SIG-M5 (cell line): Measurements from ENCODE around the gene GPR101.

ENCODE experiments used
- DNase-seq: peaks from one replicate; lab custom pipeline; 2025; lab: John Stamatoyannopoulos, UW

GPR101 gene, protein sequence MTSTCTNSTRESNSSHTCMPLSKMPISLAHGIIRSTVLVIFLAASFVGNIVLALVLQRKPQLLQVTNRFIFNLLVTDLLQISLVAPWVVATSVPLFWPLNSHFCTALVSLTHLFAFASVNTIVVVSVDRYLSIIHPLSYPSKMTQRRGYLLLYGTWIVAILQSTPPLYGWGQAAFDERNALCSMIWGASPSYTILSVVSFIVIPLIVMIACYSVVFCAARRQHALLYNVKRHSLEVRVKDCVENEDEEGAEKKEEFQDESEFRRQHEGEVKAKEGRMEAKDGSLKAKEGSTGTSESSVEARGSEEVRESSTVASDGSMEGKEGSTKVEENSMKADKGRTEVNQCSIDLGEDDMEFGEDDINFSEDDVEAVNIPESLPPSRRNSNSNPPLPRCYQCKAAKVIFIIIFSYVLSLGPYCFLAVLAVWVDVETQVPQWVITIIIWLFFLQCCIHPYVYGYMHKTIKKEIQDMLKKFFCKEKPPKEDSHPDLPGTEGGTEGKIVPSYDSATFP

GRCh38 chrX:137033774-137034507, at the start of gene GPR101:
Gene GPR101 (minus strand): TSS chrX:137033995. CDS start chrX:137031674, 2,321 bp downstream.
- no peak for DNase-seq

GRCh38 chrX:137081239-137081638, 47.4 kb upstream of the GPR101 start:
- DNase-seq, result no peak

DNA sequence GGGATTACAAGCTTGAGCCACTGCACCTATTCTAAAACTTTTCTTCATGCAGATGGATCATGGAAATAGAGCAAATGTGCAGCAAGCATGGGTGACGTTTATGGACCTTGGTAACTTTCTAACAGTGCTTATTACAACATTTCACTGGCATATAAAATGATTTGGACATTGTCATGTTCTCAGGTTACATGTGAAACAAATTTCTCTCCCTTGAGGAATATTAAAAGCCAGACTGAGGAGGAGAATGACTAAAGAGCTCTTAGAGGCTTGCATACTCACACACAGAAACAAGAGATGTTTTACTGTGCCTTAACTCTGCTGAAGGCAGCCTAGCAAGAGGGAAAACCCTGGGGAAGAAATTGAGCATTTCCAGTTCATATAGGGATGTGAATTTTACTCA, 38.6 kb upstream of the GPR101 start:
- no peak for DNase-seq

- no peak for DNase-seq
Measured at GRCh38 chrX:137071596-137071995, 37.8 kb upstream of the GPR101 start.

GRCh38 chrX:137067147-137067546, 33.4 kb upstream of the GPR101 start:
- no peak for DNase-seq

DNA sequence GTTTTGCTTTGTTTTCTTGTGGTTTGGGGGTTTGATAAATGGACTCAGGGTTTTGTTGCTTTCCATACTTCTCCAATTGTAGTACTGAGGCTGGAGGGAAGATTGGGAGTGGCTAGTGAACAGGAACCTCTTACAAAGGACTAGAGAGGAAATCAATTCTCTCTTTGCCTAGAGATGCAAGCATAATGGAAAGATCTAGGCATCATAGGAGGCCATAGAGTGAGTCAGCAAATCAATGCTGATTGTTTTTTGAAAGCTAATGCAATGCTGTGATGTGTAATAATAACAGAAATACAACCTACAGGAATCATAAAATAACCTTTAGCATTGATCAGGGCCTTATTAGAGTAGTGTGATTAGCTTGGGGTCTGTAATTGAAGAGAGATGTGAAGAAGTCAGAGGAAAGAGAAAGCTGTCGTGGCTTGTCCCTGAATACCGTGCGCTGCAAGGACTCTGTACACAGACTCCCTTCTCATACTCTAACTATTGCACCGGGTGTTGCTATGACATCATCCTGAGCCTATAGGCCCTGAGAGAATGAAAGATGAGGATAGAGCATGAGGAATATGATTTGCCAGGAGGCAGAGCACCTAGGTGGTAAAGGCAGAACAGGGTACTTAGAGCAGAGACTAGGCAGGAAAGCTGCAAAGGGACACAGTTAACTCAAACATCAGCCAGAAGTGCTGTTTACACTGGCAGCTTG, 29.3 kb upstream of the GPR101 start:
- DNase-seq, result no peak

GRCh38 chrX:137058339-137059127, 24.7 kb upstream of the GPR101 start:
- no peak for DNase-seq

DNA sequence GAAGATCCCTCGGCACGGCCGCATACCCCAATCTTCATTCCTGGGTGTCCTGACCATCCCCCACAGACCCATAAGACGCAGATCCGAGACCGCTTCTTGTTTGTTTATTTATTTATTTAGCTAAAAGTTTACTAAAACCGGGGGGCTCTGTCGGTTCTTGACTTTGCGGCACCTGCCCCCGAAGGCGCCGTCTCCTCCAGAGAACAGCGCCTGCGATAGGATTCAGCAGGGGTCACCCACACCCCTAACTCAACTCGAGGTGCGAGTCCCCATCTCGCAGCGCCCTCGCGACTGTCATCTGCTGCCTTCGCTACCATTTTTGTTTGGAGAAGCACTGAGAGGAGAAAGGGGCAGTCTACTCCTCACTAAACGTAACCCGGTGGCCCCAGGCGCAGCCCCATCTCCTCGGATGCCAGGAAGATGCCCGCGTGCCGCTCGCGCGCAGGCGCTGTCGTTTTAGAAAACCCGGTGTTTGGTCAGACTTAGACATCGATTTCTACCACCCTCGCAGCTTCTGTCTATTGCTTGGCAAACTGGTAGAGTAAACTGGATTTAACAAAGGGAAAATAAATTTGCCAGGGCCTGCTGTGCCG, 18.9 kb upstream of the GPR101 start:
- no peak for DNase-seq

- no peak for DNase-seq
Measured at GRCh38 chrX:137051978-137052642, 18.3 kb upstream of the GPR101 start.

- no peak for DNase-seq
Measured at GRCh38 chrX:137044893-137045292, 11.1 kb upstream of the GPR101 start.

DNA sequence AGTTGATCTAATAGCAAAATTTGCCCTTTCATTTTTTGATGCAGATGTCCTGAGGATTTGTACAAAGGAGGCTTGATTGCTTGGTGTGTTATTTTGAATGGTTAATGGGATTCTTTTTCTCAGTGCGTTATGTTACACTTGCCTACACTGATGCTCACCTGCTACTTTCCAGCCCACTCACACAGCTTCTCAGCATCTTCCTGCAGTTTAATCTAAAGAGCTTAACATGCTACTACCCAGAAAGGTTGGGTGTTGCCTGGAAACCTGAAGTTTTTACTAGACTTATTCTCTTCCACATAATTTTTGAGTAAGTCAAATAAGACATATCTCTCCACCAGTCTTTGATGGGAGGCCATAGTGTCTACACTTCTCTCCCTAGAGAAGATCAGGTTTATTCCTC, 9.9 kb upstream of the GPR101 start:
- no peak for DNase-seq

GRCh38 chrX:137041329-137041728, 7.5 kb upstream of the GPR101 start:
- no peak for DNase-seq

GRCh38 chrX:137040113-137040794, 6.5 kb upstream of the GPR101 start:
- DNase-seq, result no peak

- DNase-seq, result no peak
Measured at GRCh38 chrX:137034508-137034872, 695 bp upstream of the GPR101 start.

GRCh38 chrX:137032841-137033773, 688 bp downstream of the GPR101 start:
- no peak for DNase-seq

- DNase-seq, result no peak
Measured at GRCh38 chrX:137032341-137032694, 1.5 kb downstream of the GPR101 start.

GRCh38 chrX:137031517-137032340, 2.1 kb downstream of the GPR101 start:
- no peak for DNase-seq

- no peak for DNase-seq
Measured at GRCh38 chrX:137031039-137031438, 2.8 kb downstream of the GPR101 start.
